Measurements from ENCODE around the gene RNF217. TPM values are rescaled to one million over a fixed set of nuclear protein-coding genes. Genes with fewer than 3 reads are reported as not detected.

The RNF217 gene
- total RNA-seq, 1 donor from 2014 or later = 14.2 TPM

- Histone ChIP-seq H3K27me3 (ENCODE audit: control insufficient read depth, insufficient read depth, low read length) (no peaks in the 10 kb centered on the region), H3K36me3 (ENCODE audit: control insufficient read depth, insufficient read depth, low read length) (peaks cover 4% of the 10 kb centered on the region), H3K4me3 (ENCODE audit: low read depth, low read length) (no peak overlapping the region)
- DNase-seq (ENCODE audit: low read depth) = no peak
- FAIRE-seq = no peak
- no peak for TF ChIP-seq CTCF (IDR thresholded peaks at IDR 0.05; ENCODE audit: insufficient read depth, low read length, severe bottlenecking)
Measured at GRCh38 chr6:125075741-125076481, 113.7 kb downstream of the RNF217 start.

GRCh38 chr6:125076482-125076742 lies 114.2 kb downstream of the RNF217 start:
- H3K36me3 ChIP-seq (ENCODE audit: control insufficient read depth, insufficient read depth, low read length) = peaks cover 4% of the 10 kb centered on the region
- no peak for TF ChIP-seq CTCF (IDR thresholded peaks at IDR 0.05; ENCODE audit: insufficient read depth, low read length, severe bottlenecking)
- no peak for FAIRE-seq
- H3K27me3 ChIP-seq (ENCODE audit: control insufficient read depth, insufficient read depth, low read length) = no peaks in the 10 kb centered on the region
- no peak overlapping the region for H3K4me3 ChIP-seq (ENCODE audit: low read depth, low read length)
- no peak for DNase-seq (ENCODE audit: low read depth)

- FAIRE-seq (no peak), DNase-seq (ENCODE audit: low read depth) (no peak)
- H3K27me3 ChIP-seq (ENCODE audit: control insufficient read depth, insufficient read depth, low read length) = no peaks in the 10 kb centered on the region
- H3K4me3 ChIP-seq (ENCODE audit: low read depth, low read length) = no peak overlapping the region
- TF ChIP-seq CTCF (IDR thresholded peaks at IDR 0.05; ENCODE audit: insufficient read depth, low read length, severe bottlenecking) = no peak
- H3K36me3 ChIP-seq (ENCODE audit: control insufficient read depth, insufficient read depth, low read length) = peaks cover 4% of the 10 kb centered on the region
Measured at GRCh38 chr6:125077453-125077852, 115.2 kb downstream of the RNF217 start.

GRCh38 chr6:125078602-125079321 lies 116.5 kb downstream of the RNF217 start:
- DNase-seq (ENCODE audit: low read depth) = no peak
- no peak overlapping the region for H3K4me3 ChIP-seq (ENCODE audit: low read depth, low read length)
- no peaks in the 10 kb centered on the region for H3K27me3 ChIP-seq (ENCODE audit: control insufficient read depth, insufficient read depth, low read length)
- FAIRE-seq = no peak
- TF ChIP-seq CTCF (IDR thresholded peaks at IDR 0.05; ENCODE audit: insufficient read depth, low read length, severe bottlenecking) = no peak
- peaks cover 5% of the 10 kb centered on the region for H3K36me3 ChIP-seq (ENCODE audit: control insufficient read depth, insufficient read depth, low read length)

- peaks cover 5% of the 10 kb centered on the region for H3K36me3 ChIP-seq (ENCODE audit: control insufficient read depth, insufficient read depth, low read length)
- no peak for FAIRE-seq
- no peaks in the 10 kb centered on the region for H3K27me3 ChIP-seq (ENCODE audit: control insufficient read depth, insufficient read depth, low read length)
- DNase-seq (ENCODE audit: low read depth) = peak; percentile 44
- H3K4me3 ChIP-seq (ENCODE audit: low read depth, low read length) = no peak overlapping the region
- no peak for TF ChIP-seq CTCF (IDR thresholded peaks at IDR 0.05; ENCODE audit: insufficient read depth, low read length, severe bottlenecking)
Measured at GRCh38 chr6:125082908-125083683, 120.9 kb downstream of the RNF217 start.
